C4-2B (cell line): ENCODE data around the gene SYS1.

Experiments used
- H3K27ac ChIP-seq: fragments of 450-650 bp; 2 replicates; pipeline ENCODE4 v1.5.1; 2017
- CTCF ChIP-seq: fragments of 450-650 bp; conservative IDR thresholded peaks from 2 replicates; pipeline ENCODE4 v1.5.1; 2017; ENCODE audit warnings: mild to moderate bottlenecking
- ZFX ChIP-seq: fragments of 450-650 bp; IDR thresholded peaks from 2 replicates; pipeline ENCODE4 v1.6.1; 2017

SYS1 gene

DNA sequence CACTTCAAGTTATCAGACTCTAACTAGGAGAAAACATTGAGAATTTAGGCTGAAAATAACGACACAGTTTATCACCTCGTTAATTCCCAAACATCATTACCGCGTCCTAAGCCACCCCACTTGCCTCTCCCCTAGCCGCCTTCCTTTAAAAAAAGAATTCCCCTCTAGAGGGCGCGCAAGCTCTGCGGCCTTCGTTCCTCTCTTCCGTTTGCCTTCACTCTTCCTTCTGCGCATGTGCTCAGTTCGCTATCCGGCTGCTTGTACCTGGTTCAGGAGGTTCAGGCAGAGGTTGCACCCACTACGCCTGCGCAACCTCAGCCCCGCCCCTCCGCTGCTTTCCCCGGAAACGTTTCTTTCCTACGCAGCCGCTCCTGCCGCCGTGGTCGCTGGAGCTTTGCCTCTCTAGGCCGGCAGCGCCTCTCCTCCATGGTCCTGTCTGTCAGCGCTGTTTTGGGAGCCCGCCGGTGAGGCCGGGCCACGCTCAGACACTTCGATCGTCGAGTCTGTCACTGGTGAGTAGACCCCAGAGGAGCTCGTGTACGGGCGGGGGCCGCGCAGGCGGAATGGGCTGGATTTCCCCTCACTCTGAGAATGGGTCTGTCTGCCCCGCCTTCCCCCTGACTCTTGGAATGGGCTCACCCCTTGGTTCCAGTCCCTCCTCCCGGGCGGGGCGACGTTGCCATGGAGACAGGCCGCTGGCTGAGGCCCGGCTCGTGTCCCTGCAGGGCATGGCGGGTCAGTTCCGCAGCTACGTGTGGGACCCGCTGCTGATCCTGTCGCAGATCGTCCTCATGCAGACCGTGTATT lies at the start of gene SYS1:
Gene SYS1, plus strand, starts transcription at position 353 of the 807 bp plus-strand sequence. Its CDS starts 376 bp downstream, at position 729.
- peak within 1 kb of the TSS; percentile 83 for H3K27ac ChIP-seq
- no peak for TF ChIP-seq ZFX
- TF ChIP-seq CTCF, result peak; percentile 99

DNA sequence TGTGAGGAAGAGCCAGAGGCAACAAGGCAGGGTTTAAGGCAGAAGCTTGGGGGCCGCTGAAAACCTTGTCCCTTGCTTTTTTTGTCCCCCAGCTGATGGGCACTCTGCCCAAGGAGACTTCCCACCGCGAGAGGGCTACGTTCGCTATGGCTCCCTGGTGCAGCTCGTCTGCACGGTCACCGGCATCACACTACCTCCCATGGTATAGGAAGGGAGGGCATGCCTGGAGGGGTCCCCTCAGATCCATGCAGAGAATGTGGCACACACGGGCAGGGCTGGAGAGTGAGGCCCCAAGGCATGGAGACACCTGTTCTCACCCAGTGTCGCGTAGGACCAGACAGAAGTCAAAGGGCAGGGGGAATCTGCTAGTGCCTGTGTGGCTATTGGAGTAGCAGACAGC lies 49.0 kb upstream of the SYS1 start:
- H3K27ac ChIP-seq, result no peak overlapping the region
- TF ChIP-seq CTCF, result no peak
- no peak for TF ChIP-seq ZFX

- no peak for TF ChIP-seq ZFX
- no peak for TF ChIP-seq CTCF
- H3K27ac ChIP-seq, result no peak overlapping the region
These were observed 47.3 kb upstream of the SYS1 start for GRCh38 chr20:45315672-45316071.

DNA sequence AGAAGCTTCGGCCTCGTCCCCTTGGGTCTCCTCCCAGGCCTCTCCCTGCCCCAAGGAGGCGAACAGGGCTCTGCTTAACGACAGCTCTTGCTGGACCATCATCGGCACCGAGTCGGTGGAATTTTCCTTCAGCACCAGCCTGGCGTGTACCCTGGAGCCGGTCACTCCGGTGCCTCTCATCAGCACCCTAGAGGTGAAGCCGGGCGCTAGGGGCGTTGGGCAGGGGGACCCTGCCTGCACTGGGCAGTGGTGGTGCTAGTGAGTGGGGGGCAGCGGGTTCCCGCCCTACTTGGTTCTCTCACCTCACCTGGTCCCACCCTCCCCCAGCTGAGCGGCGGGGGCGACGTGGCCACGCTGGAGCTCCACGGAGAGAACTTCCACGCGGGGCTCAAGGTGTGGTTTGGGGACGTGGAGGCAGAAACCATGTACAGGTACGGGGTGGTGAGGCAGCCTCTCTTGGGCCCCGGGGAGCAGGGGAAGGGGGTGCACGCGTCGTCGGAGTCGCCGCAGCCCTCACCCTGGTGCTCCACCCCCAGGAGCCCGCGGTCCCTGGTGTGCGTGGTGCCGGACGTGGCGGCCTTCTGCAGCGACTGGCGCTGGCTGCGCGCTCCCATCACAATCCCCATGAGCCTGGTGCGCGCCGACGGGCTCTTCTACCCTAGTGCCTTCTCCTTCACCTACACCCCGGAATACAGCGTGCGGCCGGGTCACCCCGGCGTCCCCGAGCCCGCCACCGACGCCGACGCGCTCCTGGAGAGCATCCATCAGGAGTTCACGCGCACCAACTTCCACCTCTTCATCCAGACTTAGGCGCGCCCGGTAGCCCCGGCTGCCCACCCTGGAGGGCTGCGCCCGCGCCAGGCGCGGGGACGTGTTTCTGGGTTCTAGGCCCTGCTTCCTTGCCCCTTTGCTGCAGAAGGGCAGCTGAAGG lies 46.5 kb upstream of the SYS1 start:
- H3K27ac ChIP-seq, result no peak overlapping the region
- TF ChIP-seq ZFX (no peak), CTCF (no peak)

DNA sequence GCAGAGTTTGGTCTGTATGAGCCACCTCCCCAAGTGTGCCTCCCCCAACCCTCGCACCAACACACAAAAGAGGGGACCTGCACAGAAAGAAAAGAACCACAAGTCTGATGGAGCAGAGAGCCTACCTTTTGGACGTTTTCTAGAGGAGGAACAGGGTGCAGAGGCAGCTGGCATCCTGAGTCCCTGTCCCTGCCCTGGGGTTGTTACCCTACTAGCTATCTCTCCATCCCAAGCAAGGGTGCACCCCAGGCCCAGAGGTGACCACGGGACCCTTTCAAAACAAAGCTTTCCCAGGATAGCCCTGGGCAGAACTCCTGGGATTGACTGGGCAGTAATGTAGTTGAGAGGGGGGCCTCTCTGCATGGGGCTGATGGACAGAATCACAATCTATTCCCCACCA lies 45.1 kb upstream of the SYS1 start:
- no peak overlapping the region for H3K27ac ChIP-seq

GRCh38 chr20:45318386-45318939 lies 44.5 kb upstream of the SYS1 start:
- no peak overlapping the region for H3K27ac ChIP-seq
- TF ChIP-seq ZFX, result no peak
- TF ChIP-seq CTCF, result no peak

More for the DNA sequence above, 45.1 kb upstream of the SYS1 start:
- TF ChIP-seq CTCF (no peak), ZFX (no peak)
